Measurements from ENCODE around the gene ZBTB32. TPM values are rescaled to one million over a fixed set of nuclear protein-coding genes. Genes with fewer than 3 reads are reported as not detected.

The ZBTB32 gene
- total RNA-seq, 1 donor from 2014 or later: not detected

Other genes starting within 250 kb of the ZBTB32 start
- 56.1 TPM for gene KRTDAP, start 214.1 kb upstream of the ZBTB32 start, total RNA-seq (ENCODE audit: insufficient read depth, low replicate concordance)
- gene DMKN, start 190.9 kb upstream of the ZBTB32 start, total RNA-seq (ENCODE audit: insufficient read depth, low replicate concordance): 11.8 TPM
- 2.2 TPM for gene SBSN, start 176.2 kb upstream of the ZBTB32 start, total RNA-seq (ENCODE audit: insufficient read depth, low replicate concordance)
- gene GAPDHS, start 171.1 kb upstream of the ZBTB32 start, total RNA-seq (ENCODE audit: insufficient read depth, low replicate concordance): not detected
- gene TMEM147, start 158.9 kb upstream of the ZBTB32 start, total RNA-seq (ENCODE audit: insufficient read depth, low replicate concordance): 55.4 TPM
- not detected for gene ATP4A, start 140.9 kb upstream of the ZBTB32 start, total RNA-seq (ENCODE audit: insufficient read depth, low replicate concordance)
- gene PMIS2, start 118.4 kb upstream of the ZBTB32 start, total RNA-seq (ENCODE audit: insufficient read depth, low replicate concordance): not detected
- 4.6 TPM for gene HAUS5, start 91.8 kb upstream of the ZBTB32 start, total RNA-seq (ENCODE audit: insufficient read depth, low replicate concordance)
- gene RBM42, start 75.5 kb upstream of the ZBTB32 start, total RNA-seq (ENCODE audit: insufficient read depth, low replicate concordance): 20.9 TPM
- gene ETV2, start 62.8 kb upstream of the ZBTB32 start, total RNA-seq (ENCODE audit: insufficient read depth, low replicate concordance): not detected
- gene COX6B1, start 56.2 kb upstream of the ZBTB32 start, total RNA-seq (ENCODE audit: insufficient read depth, low replicate concordance): 177 TPM
- 6.7 TPM for gene UPK1A, start 38.0 kb upstream of the ZBTB32 start, total RNA-seq (ENCODE audit: insufficient read depth, low replicate concordance)
- gene KMT2B, start 13.4 kb downstream of the ZBTB32 start, total RNA-seq (ENCODE audit: insufficient read depth, low replicate concordance): 2.2 TPM
- not detected for gene IGFLR1, start 37.9 kb downstream of the ZBTB32 start, total RNA-seq (ENCODE audit: insufficient read depth, low replicate concordance)
- not detected for gene U2AF1L4, start 40.9 kb downstream of the ZBTB32 start, total RNA-seq (ENCODE audit: insufficient read depth, low replicate concordance)
- gene PSENEN, start 41.1 kb downstream of the ZBTB32 start, total RNA-seq (ENCODE audit: insufficient read depth, low replicate concordance): 3.6 TPM
- gene LIN37, start 44.0 kb downstream of the ZBTB32 start, total RNA-seq (ENCODE audit: insufficient read depth, low replicate concordance): 8.4 TPM
- gene HSPB6, start 52.5 kb downstream of the ZBTB32 start, total RNA-seq (ENCODE audit: insufficient read depth, low replicate concordance): 67.4 TPM
- 15.9 TPM for gene PROSER3, start 53.6 kb downstream of the ZBTB32 start, total RNA-seq (ENCODE audit: insufficient read depth, low replicate concordance)
- 0.96 TPM for gene ARHGAP33, start 71.0 kb downstream of the ZBTB32 start, total RNA-seq (ENCODE audit: insufficient read depth, low replicate concordance)
- gene PRODH2, start 108.3 kb downstream of the ZBTB32 start, total RNA-seq (ENCODE audit: insufficient read depth, low replicate concordance): 5.5 TPM
- 0.48 TPM for gene NPHS1, start 147.9 kb downstream of the ZBTB32 start, total RNA-seq (ENCODE audit: insufficient read depth, low replicate concordance)
- gene KIRREL2, start 152.4 kb downstream of the ZBTB32 start, total RNA-seq (ENCODE audit: insufficient read depth, low replicate concordance): not detected
- 8.4 TPM for gene APLP1, start 164.0 kb downstream of the ZBTB32 start, total RNA-seq (ENCODE audit: insufficient read depth, low replicate concordance)
- 15.6 TPM for gene NFKBID, start 196.0 kb downstream of the ZBTB32 start, total RNA-seq (ENCODE audit: insufficient read depth, low replicate concordance)
- gene HCST, start 198.0 kb downstream of the ZBTB32 start, total RNA-seq (ENCODE audit: insufficient read depth, low replicate concordance): not detected
- gene TYROBP, start 203.7 kb downstream of the ZBTB32 start, total RNA-seq (ENCODE audit: insufficient read depth, low replicate concordance): 28.4 TPM
- gene LRFN3, start 231.8 kb downstream of the ZBTB32 start, total RNA-seq (ENCODE audit: insufficient read depth, low replicate concordance): 2.9 TPM

All from umbilical cord (tissue), 1 donor.